ENCODE data around the gene FLT1. TPM values are rescaled to one million over a fixed set of nuclear protein-coding genes. Genes with fewer than 3 reads are reported as not detected.

The FLT1 gene
- total and polyA plus RNA-seq, 2 of the 13 experiments (the other 11 are each of a cell fraction or from before 2014, with no cell fraction given): 0.02 TPM; not detected in 1

DNA sequence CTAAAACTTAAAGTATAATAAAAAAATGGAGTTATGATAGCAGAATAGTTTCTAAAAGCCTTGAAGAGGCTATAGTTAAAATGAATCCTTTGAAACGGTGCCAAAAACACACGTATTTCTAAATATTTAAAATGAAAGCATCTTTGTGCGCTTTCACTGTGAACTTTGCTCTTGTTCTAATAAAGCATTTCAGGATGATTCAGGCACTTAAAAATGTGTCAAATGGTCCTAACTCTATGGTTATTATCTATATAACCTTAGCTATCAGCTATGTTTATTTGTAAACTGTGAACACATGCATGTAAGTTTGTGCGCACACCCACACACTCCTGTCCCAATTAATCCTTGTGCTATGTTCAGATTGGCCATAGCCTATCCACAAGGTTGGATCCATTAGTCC is 124.5 kb downstream of the FLT1 start:
- no peaks in the 10 kb centered on the region for H3K27me3 ChIP-seq (ENCODE audit: control insufficient read depth in 1 of 2, insufficient read depth in 2 of 2, low read length in 2 of 2)
- ChIA-PET CTCF (ENCODE audit: low intra/inter-chr PET ratio, low total read pairs) (no interaction called here), POLR2A (no interaction called here)
- H2AFZ ChIP-seq (ENCODE audit: low read length): no peak overlapping the region
- no peak overlapping the region for H3K27ac ChIP-seq (ENCODE audit: extremely low read length, insufficient read depth, low read length)
- no peak overlapping the region for H3K4me3 ChIP-seq (replicated peaks in 1 of 3; ENCODE audit: insufficient read depth in 1 of 3, low read depth in 2 of 3, low read length in 3 of 3)
- intact Hi-C loops (cut with micrococcal nuclease; ENCODE audit: unreplicated experiment): no loop called here
- DNase-seq (ENCODE audit: low spot score) (no peak), ATAC-seq (no peak), FAIRE-seq (no peak)
- no peaks in the 10 kb centered on the region for H3K9me3 ChIP-seq (ENCODE audit: low read length)
- no peaks in the 10 kb centered on the region for H3K36me3 ChIP-seq (replicated peaks in 1 of 2; ENCODE audit: control insufficient read depth in 1 of 2, insufficient read depth in 2 of 2, low read length in 2 of 2)
- H3K79me2 ChIP-seq (ENCODE audit: insufficient read depth, low read length): no peaks in the 10 kb centered on the region
- no peak for TF ChIP-seq ZNF781 (CRISPR knock-in tag; IDR thresholded peaks at IDR 0.05; ENCODE audit: borderline replicate concordance, not compliant biosample characterization)
- no peak for TF ChIP-seq ZBTB38 (CRISPR knock-in tag; IDR thresholded peaks at IDR 0.05)
- no TSS peak for BruUV-seq (replicated peaks)
- WGBS (ENCODE audit: low lambda C conversion rate): 26% methylated on average over 4 of the region's 4 CpGs
- H4K20me1 ChIP-seq (ENCODE audit: insufficient read depth, low read length): no peaks in the 10 kb centered on the region
- H3K9ac ChIP-seq (ENCODE audit: insufficient read depth, low read depth, low read length): no peak overlapping the region
- H3K4me2 ChIP-seq (ENCODE audit: low read depth, low read length): no peak overlapping the region
- H3K4me1 ChIP-seq (ENCODE audit: insufficient read depth, low read length): peaks cover 17% of the 10 kb centered on the region
- in situ Hi-C loops (cut with HindIII; ENCODE audit: extremely low pct_ligation_motif_present, low pct_unique_long_range_greater_than_20kb): no loop called here

GRCh38 chr13:28358708-28359107 is 136.2 kb downstream of the FLT1 start:
- H3K9ac ChIP-seq (ENCODE audit: insufficient read depth, low read depth, low read length): no peak overlapping the region
- WGBS (ENCODE audit: low lambda C conversion rate): 1% methylated on average over 2 of the region's 2 CpGs
- in situ Hi-C loops (cut with HindIII; ENCODE audit: extremely low pct_ligation_motif_present, low pct_unique_long_range_greater_than_20kb) (no loop called here), intact Hi-C loops (cut with micrococcal nuclease; ENCODE audit: unreplicated experiment) (no loop called here)
- H3K27me3 ChIP-seq (ENCODE audit: control insufficient read depth in 1 of 2, insufficient read depth in 2 of 2, low read length in 2 of 2): peaks cover 0 to 10% of the 10 kb centered on the region in 2 experiments; a peak in 2 of 5 replicates
- DNase-seq (ENCODE audit: low spot score) (no peak), FAIRE-seq (no peak), ATAC-seq (no peak)
- no peak overlapping the region for H2AFZ ChIP-seq (ENCODE audit: low read length)
- H3K27ac ChIP-seq (ENCODE audit: extremely low read length, insufficient read depth, low read length): no peak overlapping the region
- no peaks in the 10 kb centered on the region for H3K9me3 ChIP-seq (ENCODE audit: low read length)
- H3K4me3 ChIP-seq (replicated peaks in 1 of 3; ENCODE audit: insufficient read depth in 1 of 3, low read depth in 2 of 3, low read length in 3 of 3): no peak overlapping the region
- POLR2A ChIA-PET: no interaction called here
- H3K4me2 ChIP-seq (ENCODE audit: low read depth, low read length): no peak overlapping the region
- no peaks in the 10 kb centered on the region for H4K20me1 ChIP-seq (ENCODE audit: insufficient read depth, low read length)
- H3K4me1 ChIP-seq (ENCODE audit: insufficient read depth, low read length): no peaks in the 10 kb centered on the region
- CTCF ChIA-PET (ENCODE audit: low intra/inter-chr PET ratio, low total read pairs): no interaction called here
- no peaks in the 10 kb centered on the region for H3K79me2 ChIP-seq (ENCODE audit: insufficient read depth, low read length)
- no peaks in the 10 kb centered on the region for H3K36me3 ChIP-seq (replicated peaks in 1 of 2; ENCODE audit: control insufficient read depth in 1 of 2, insufficient read depth in 2 of 2, low read length in 2 of 2)
- BruUV-seq (replicated peaks): no TSS peak
- TF ChIP-seq PHF8 (CRISPR knock-in tag; IDR thresholded peaks at IDR 0.05): no peak
- TF ChIP-seq KMT2A (CRISPR knock-in tag; IDR thresholded peaks at IDR 0.05): no peak
- no peak for TF ChIP-seq TMF1 (CRISPR knock-in tag; IDR thresholded peaks at IDR 0.05; ENCODE audit: low read depth)
- TF ChIP-seq, protein P1, sequence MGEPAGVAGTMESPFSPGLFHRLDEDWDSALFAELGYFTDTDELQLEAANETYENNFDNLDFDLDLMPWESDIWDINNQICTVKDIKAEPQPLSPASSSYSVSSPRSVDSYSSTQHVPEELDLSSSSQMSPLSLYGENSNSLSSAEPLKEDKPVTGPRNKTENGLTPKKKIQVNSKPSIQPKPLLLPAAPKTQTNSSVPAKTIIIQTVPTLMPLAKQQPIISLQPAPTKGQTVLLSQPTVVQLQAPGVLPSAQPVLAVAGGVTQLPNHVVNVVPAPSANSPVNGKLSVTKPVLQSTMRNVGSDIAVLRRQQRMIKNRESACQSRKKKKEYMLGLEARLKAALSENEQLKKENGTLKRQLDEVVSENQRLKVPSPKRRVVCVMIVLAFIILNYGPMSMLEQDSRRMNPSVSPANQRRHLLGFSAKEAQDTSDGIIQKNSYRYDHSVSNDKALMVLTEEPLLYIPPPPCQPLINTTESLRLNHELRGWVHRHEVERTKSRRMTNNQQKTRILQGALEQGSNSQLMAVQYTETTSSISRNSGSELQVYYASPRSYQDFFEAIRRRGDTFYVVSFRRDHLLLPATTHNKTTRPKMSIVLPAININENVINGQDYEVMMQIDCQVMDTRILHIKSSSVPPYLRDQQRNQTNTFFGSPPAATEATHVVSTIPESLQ (CRISPR knock-in tag; conservative IDR thresholded peaks at IDR 0.05): no peak
- TF ChIP-seq ERF (CRISPR knock-in tag; IDR thresholded peaks at IDR 0.05): no peak
- no peak for TF ChIP-seq ZSCAN31 (CRISPR knock-in tag; IDR thresholded peaks at IDR 0.05; ENCODE audit: low read depth)
- no peak for TF ChIP-seq NKX3-1 (CRISPR knock-in tag; IDR thresholded peaks at IDR 0.05)
- TF ChIP-seq, protein P2, sequence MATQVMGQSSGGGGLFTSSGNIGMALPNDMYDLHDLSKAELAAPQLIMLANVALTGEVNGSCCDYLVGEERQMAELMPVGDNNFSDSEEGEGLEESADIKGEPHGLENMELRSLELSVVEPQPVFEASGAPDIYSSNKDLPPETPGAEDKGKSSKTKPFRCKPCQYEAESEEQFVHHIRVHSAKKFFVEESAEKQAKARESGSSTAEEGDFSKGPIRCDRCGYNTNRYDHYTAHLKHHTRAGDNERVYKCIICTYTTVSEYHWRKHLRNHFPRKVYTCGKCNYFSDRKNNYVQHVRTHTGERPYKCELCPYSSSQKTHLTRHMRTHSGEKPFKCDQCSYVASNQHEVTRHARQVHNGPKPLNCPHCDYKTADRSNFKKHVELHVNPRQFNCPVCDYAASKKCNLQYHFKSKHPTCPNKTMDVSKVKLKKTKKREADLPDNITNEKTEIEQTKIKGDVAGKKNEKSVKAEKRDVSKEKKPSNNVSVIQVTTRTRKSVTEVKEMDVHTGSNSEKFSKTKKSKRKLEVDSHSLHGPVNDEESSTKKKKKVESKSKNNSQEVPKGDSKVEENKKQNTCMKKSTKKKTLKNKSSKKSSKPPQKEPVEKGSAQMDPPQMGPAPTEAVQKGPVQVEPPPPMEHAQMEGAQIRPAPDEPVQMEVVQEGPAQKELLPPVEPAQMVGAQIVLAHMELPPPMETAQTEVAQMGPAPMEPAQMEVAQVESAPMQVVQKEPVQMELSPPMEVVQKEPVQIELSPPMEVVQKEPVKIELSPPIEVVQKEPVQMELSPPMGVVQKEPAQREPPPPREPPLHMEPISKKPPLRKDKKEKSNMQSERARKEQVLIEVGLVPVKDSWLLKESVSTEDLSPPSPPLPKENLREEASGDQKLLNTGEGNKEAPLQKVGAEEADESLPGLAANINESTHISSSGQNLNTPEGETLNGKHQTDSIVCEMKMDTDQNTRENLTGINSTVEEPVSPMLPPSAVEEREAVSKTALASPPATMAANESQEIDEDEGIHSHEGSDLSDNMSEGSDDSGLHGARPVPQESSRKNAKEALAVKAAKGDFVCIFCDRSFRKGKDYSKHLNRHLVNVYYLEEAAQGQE (IDR thresholded peaks at IDR 0.05; ENCODE audit: borderline replicate concordance in 1 of 2, low read depth in 1 of 2, low read length in 2 of 2): no peak
